ENCODE results near the gene DBNL. TPM values are rescaled to one million over a fixed set of nuclear protein-coding genes. Genes with fewer than 3 reads are reported as not detected.

The DBNL gene
- total RNA-seq, 1 donor from 2014 or later = 100 TPM

GRCh38 chr7:44105832-44106231, 61.3 kb downstream of the DBNL start:
- no peak for DNase-seq (ENCODE audit: extremely low spot score in 2 of 2)
- peaks cover 59% of the 10 kb centered on the region for H3K4me1 ChIP-seq
- H3K4me3 ChIP-seq = peak overlapping the region; percentile 56 to 72
- H3K36me3 ChIP-seq = peaks cover 0 to 43% of the 10 kb centered on the region in 2 donors
- no peaks in the 10 kb centered on the region for H3K9me3 ChIP-seq
- intact Hi-C loops (cut with DNase I) = loop anchor here (2.0 kb wide), 1 partner anchor 23 kb away; the partner anchor contains the start of gene POLM
- H3K27ac ChIP-seq = peak overlapping the region; percentile 98
- TF ChIP-seq POLR2AphosphoS5 (IDR thresholded peaks at IDR 0.05; ENCODE audit: insufficient read depth in 1 of 2, low read depth in 1 of 2) (no peak), POLR2A (IDR thresholded peaks at IDR 0.05) (no peak), CTCF (IDR thresholded peaks at IDR 0.05) (no peak)
- H3K27me3 ChIP-seq = no peaks in the 10 kb centered on the region

- intact Hi-C loops (cut with DNase I) = no loop called here
- no peak for DNase-seq (ENCODE audit: extremely low spot score in 2 of 2)
- Histone ChIP-seq H3K9me3 (no peaks in the 10 kb centered on the region), H3K4me1 (peaks cover 52% of the 10 kb centered on the region), H3K4me3 (peak overlapping the region; percentile 56 to 72), H3K36me3 (peaks cover 0 to 48% of the 10 kb centered on the region in 2 donors), H3K27ac (peak overlapping the region; percentile 98), H3K27me3 (no peaks in the 10 kb centered on the region)
- no peak for TF ChIP-seq CTCF (IDR thresholded peaks at IDR 0.05)
- no peak for TF ChIP-seq POLR2AphosphoS5 (IDR thresholded peaks at IDR 0.05; ENCODE audit: insufficient read depth in 1 of 2, low read depth in 1 of 2)
- TF ChIP-seq POLR2A (IDR thresholded peaks at IDR 0.05) = no peak
These were observed 62.0 kb downstream of the DBNL start for GRCh38 chr7:44106311-44107065.

GRCh38 chr7:44107116-44107960, 62.8 kb downstream of the DBNL start:
- H3K27ac ChIP-seq = peak overlapping the region; percentile 98
- H3K36me3 ChIP-seq = peaks cover 0 to 54% of the 10 kb centered on the region in 2 donors
- peaks cover 44% of the 10 kb centered on the region for H3K4me1 ChIP-seq
- DNase-seq (ENCODE audit: extremely low spot score in 2 of 2) = no peak
- no peak for TF ChIP-seq POLR2AphosphoS5 (IDR thresholded peaks at IDR 0.05; ENCODE audit: insufficient read depth in 1 of 2, low read depth in 1 of 2)
- TF ChIP-seq CTCF (IDR thresholded peaks at IDR 0.05) = no peak
- no peak for TF ChIP-seq POLR2A (IDR thresholded peaks at IDR 0.05)
- no peaks in the 10 kb centered on the region for H3K27me3 ChIP-seq
- H3K9me3 ChIP-seq = no peaks in the 10 kb centered on the region
- peak overlapping the region in 1 of 2 donors; percentile 10 for H3K4me3 ChIP-seq
- intact Hi-C loops (cut with DNase I) = no loop called here

GRCh38 chr7:44107961-44108767, 63.7 kb downstream of the DBNL start:
- H3K27me3 ChIP-seq = no peaks in the 10 kb centered on the region

More at GRCh38 chr7:44107961-44108767, 63.7 kb downstream of the DBNL start:
- Histone ChIP-seq H3K4me3 (peak overlapping the region in 1 of 2 donors; percentile 10), H3K4me1 (peaks cover 36% of the 10 kb centered on the region), H3K27ac (peak overlapping the region; percentile 98), H3K36me3 (peaks cover 0 to 58% of the 10 kb centered on the region in 2 donors), H3K9me3 (no peaks in the 10 kb centered on the region)
- intact Hi-C loops (cut with DNase I) = no loop called here
- DNase-seq (ENCODE audit: extremely low spot score in 2 of 2) = no peak
- no peak for TF ChIP-seq CTCF (IDR thresholded peaks at IDR 0.05)
- TF ChIP-seq POLR2AphosphoS5 (IDR thresholded peaks at IDR 0.05; ENCODE audit: insufficient read depth in 1 of 2, low read depth in 1 of 2) = no peak
- TF ChIP-seq POLR2A (IDR thresholded peaks at IDR 0.05) = no peak
